Choroid plexus epithelial cell (primary cell): ENCODE results near the gene MYL12A.

Source experiments
- DNase-seq: peaks from one replicate; pipeline ENCODE4 v3.0.0-alpha.2; 2010; ENCODE audit warnings: low read depth
- H3K4me3 ChIP-seq: 2 replicates; pipeline ENCODE4 v1.5.1; 2011; ENCODE audit warnings: low read depth, mild to moderate bottlenecking, control low read depth, low read length, moderate library complexity
- TF ChIP-seq, protein P1 (sequence below): conservative IDR thresholded peaks from 2 replicates; pipeline ENCODE4 v1.5.1; 2011; ENCODE audit warnings: low read depth, mild to moderate bottlenecking, control low read depth, inconsistent platforms, low read length, moderate library complexity

MYL12A gene

DNA sequence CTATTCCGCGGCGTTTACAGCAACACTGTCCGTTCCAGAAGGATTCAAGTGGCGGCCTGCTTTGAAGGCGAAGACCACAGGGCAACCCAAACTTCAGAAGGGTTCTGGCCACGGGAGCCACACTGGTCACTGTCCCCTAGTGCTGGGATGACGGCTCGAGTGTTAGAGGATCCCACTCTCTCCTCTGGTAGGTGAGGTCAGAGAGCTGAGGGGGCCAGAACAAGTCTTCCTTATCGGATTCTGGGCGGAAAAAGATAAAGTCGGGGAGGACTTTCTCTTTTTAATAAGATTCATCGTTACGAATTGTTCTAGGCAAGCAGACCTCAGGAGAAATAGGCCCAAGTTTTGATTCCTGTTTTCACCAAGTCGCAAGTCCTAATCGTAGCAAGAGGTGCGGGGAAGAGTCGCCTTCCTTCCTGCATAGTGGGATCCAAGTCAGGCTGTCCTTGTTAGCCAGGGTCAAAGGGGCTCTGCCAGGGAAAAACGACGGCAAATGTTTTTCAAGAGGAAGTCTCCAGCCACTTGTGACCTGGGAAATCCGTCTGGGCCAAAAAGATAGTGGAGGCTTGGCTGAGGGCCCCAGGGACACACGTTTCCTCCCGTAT, 864 bp upstream of the MYL12A start:
- TF ChIP-seq, protein P1, sequence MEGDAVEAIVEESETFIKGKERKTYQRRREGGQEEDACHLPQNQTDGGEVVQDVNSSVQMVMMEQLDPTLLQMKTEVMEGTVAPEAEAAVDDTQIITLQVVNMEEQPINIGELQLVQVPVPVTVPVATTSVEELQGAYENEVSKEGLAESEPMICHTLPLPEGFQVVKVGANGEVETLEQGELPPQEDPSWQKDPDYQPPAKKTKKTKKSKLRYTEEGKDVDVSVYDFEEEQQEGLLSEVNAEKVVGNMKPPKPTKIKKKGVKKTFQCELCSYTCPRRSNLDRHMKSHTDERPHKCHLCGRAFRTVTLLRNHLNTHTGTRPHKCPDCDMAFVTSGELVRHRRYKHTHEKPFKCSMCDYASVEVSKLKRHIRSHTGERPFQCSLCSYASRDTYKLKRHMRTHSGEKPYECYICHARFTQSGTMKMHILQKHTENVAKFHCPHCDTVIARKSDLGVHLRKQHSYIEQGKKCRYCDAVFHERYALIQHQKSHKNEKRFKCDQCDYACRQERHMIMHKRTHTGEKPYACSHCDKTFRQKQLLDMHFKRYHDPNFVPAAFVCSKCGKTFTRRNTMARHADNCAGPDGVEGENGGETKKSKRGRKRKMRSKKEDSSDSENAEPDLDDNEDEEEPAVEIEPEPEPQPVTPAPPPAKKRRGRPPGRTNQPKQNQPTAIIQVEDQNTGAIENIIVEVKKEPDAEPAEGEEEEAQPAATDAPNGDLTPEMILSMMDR, result no peak
- no peak for DNase-seq
- H3K4me3 ChIP-seq, result peak overlapping the region; percentile 35

DNA sequence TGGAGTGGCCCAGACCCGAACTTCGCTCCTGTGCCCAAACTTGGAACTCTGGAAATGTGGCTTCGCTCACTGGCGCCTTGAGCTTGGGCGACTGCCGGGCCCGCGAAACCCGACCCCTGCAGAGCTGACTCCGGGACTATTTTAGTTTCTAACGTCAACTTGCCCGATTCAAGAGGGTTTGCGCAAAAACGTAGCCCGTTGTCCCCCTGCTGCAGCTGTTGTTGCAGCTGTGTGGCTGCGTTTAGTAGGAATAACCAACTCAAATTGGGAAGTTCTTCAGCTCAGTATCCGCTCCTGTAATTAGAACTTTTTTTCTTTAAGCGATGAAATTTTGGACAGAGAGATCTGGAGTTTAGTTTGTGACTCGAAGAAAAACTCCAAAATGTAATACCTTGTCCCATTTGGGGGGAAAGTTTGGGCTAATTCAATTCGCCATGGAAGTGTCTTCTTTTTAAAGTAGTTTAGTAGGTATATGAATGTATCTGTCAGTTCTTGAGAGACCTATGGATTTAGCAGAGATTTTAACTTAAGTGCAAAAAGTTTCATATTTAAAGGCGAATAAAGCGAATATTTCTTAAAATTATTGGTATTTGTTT, 559 bp downstream of the MYL12A start:
- peak; percentile 62 for DNase-seq
- H3K4me3 ChIP-seq, result peak overlapping the region; percentile 93
- TF ChIP-seq, protein P1, result no peak

DNA sequence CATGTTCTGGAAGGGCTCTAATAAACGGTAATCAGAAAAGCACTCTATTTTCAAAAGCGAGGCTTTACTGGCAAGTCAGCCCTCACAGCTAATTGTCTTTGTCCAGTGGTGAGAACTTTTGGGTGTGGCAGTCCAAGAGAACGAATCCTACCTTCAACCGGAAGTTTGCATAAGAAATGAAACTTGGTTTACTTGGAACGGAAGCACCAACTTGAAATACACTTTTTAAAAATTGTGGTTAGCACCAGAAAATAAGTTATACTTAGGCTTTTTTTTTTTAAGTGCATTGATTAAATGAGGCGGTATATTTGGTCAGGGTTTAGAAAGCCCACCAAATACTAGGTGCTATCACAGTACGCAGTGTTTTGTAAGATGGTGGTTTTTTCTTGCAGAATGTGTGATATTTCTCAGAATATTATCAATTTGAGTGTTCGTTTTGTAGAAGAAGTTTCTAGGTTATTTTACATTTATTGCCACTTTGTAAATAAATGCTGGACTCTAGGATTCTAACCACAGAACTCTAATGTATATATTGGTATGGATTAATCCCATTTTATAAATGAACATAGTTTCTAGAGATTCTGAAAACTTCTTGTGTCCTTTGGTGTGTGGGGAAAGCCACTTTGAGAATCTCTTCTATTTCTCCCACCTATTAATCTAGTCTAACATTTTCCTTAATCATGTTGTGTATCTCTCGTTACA, 1.2 kb downstream of the MYL12A start:
- TF ChIP-seq, protein P1, result no peak
- peak; percentile 74 for DNase-seq
- H3K4me3 ChIP-seq, result peak overlapping the region; percentile 93

DNA sequence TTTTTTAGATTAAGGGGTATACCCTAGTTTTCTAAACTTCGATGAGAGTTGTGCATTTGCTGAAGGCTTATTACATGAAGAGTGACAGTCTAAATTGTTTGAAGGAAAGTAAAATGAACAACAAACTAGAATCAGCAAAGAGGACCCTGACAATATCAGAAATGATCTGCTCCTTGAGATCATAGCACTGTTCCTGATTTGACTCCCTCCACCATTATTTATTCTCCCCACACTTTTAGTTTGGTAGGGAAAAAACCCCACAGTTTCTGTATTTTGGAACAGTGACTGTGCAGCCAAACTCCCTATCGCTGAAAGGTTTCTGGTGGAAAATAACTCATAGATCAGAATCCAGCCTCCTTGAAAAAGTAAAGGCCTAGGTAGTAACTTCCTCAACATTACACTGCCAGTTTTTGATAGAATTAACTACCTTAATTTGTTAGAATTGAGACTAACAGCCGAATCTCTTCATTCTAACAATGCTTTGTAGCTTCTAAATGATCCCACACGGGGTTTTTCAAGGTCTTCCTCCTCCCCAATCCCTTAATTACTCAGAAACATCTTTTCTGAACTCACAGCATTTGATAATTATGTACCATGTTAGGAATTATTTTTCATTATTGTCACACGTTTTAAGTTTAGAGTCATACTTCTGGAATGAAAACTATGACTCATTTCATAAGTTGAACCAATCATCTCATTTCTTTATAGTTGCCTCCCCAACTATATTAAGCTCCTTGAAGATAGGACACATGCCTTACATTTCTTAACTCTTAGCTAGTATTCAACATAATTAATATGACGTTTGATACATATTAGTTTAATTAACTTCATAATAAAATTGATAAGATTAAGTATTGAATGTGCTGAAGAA, 2.9 kb downstream of the MYL12A start:
- TF ChIP-seq, protein P1, result no peak
- peak overlapping the region; percentile 1 for H3K4me3 ChIP-seq
- DNase-seq, result peak; percentile 84

DNA sequence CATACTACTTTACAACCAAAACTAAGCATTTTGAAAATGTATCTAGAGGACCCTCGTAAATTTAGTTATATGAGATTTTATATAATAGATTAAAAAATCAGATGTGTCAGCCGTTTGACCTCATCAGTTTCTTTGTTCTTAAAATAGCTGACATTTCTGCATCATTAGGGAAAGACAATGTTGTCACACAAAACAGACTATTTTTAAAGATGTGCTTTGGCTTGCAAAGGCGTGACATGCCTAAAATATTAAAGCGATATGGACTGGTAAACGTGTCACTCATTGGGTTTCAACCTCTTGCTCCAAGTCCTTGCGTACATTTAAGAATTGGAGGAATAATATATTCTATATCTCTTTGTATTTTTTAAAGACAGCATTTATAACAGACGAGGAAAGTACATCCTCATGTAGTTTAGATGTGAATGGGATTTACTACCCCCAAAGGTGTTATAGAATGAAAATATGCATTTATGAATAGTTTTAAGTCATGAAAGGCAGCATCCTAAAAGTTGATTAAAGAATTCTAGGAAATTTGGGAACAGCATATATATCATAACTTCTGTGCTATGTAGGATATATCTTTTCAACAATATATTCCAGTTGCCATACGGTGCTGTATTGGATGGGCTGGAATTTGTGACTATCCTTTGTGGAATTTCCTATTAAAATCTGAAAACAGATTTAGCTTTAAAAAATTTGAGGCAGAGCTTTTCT, 3.8 kb downstream of the MYL12A start:
- no peak overlapping the region for H3K4me3 ChIP-seq

DNA sequence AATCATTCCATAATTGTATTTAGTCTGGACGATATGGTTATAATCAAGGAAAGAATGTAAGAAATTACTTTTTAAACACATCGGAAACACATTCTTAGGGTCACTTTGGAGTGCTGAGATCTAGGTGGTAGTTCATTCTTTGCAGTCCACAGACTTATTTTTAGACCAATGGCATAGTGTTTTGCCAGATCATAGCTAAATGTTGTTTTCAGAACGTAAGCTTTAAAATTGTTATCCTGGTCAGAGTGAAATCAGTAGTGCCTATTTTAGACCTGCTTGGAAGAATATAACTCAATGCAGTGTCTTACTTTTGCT, 4.3 kb downstream of the MYL12A start:
- peak; percentile 58 for DNase-seq
- no peak overlapping the region for H3K4me3 ChIP-seq
- TF ChIP-seq, protein P1, result no peak

More for the DNA sequence above, 3.8 kb downstream of the MYL12A start:
- TF ChIP-seq, protein P1, result no peak
- no peak for DNase-seq
